Karpas-422 (cell line): ENCODE data around the gene RAB11B. TPM values are rescaled to one million over a fixed set of nuclear protein-coding genes. Genes with fewer than 3 reads are reported as not detected.

Experiments used
- DNase-seq: peaks from one replicate; pipeline ENCODE4 v3.0.0-alpha.2; 2015
- H2AFZ ChIP-seq: fragments of 200-600 bp; sonication (generic); 2 replicates; pipeline ENCODE4 v1.6.1; 2014; ENCODE audit warnings: antibody characterized with exemption, low read length, mixed read lengths
- H3K27ac ChIP-seq: fragments of 200-600 bp; sonication (generic); 2 replicates; pipeline ENCODE4 v1.5.1; 2014; ENCODE audit warnings: mild to moderate bottlenecking, low read length, moderate library complexity
- H3K27me3 ChIP-seq: fragments of 200-600 bp; sonication (generic); 2 replicates; pipeline ENCODE4 v1.6.1; 2014; ENCODE audit warnings: low read length, mixed read lengths
- H3K36me3 ChIP-seq: fragments of 200-600 bp; sonication (generic); 2 replicates; pipeline ENCODE4 v1.6.1; 2014; ENCODE audit warnings: low read length, mixed read lengths; ENCODE audit not compliant: insufficient read depth
- H3K4me1 ChIP-seq: fragments of 200-600 bp; sonication (generic); 2 replicates; pipeline ENCODE4 v1.6.1; 2014; ENCODE audit warnings: mild to moderate bottlenecking, low read length, mixed read lengths
- H3K4me2 ChIP-seq: fragments of 200-600 bp; sonication (generic); 2 replicates; pipeline ENCODE4 v1.6.1; 2014; ENCODE audit warnings: low read length, low read depth, mild to moderate bottlenecking; ENCODE audit not compliant: poor library complexity, severe bottlenecking
- H3K4me3 ChIP-seq: fragments of 200-600 bp; sonication (generic); 2 replicates; pipeline ENCODE4 v1.5.1; 2014; ENCODE audit warnings: mild to moderate bottlenecking, antibody characterized with exemption, low read length, mixed read lengths
- H3K79me2 ChIP-seq: fragments of 200-600 bp; sonication (generic); 2 replicates; pipeline ENCODE4 v1.6.1; 2014; ENCODE audit warnings: mild to moderate bottlenecking, low read length, mixed read lengths
- H3K9ac ChIP-seq: fragments of 200-600 bp; sonication (generic); 2 replicates; pipeline ENCODE4 v1.6.0; 2014; ENCODE audit warnings: low read length
- H3K9me2 ChIP-seq: fragments of 200-600 bp; sonication (generic), shearing (Covaris generic); replicated peaks from 2 replicates; pipeline ENCODE4 v1.6.0; 2014; ENCODE audit warnings: mild to moderate bottlenecking, low read length, moderate library complexity; ENCODE audit not compliant: insufficient read depth
- H3K9me3 ChIP-seq: fragments of 300-700, 200-600 bp; sonication (generic); 2 replicates; pipeline ENCODE4 v1.6.1; 2014; ENCODE audit warnings: low read length, mixed read lengths
- H4K20me1 ChIP-seq: fragments of 200-600 bp; sonication (generic); 2 replicates; pipeline ENCODE4 v1.6.1; 2014; ENCODE audit warnings: mild to moderate bottlenecking, antibody characterized with exemption, low read length, low read depth; ENCODE audit not compliant: insufficient read depth
- small RNA-seq: library from RNA; depleted of rRNA; stranded (forward); fragments of <200 nt; gene quantifications from one replicate; pipeline ENCODE3, GENCODE V24; 2014
- total RNA-seq: library from RNA; depleted of rRNA; stranded (reverse); fragments of >200 nt; shearing (Covaris generic); gene quantifications from 2 replicates; pipeline ENCODE4 v1.2.3, GENCODE V29; 2014; ENCODE audit warnings: low replicate concordance; rRNA removed

RAB11B gene
- total RNA-seq, 1 experiment from 2014 or later, result 23.7 TPM

DNA sequence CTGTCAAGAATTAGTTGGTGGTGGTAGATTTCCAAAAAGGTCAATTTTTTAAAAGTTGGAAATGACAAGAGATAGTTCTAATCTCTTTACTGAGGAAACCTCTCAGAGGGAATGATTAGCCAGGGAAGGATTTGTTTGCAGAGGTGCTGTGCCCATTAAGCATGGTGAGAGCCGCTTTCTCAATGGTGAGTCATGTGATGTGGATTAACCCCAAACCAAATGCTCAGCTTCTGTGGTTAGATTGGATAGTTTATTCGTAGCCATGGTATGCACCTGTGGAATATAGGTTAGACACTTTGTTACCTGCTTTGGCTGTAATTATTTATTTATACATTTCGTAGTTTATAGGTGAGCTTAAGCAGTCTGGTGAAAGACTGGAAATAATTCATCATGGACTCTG is 61.7 kb downstream of the RAB11B start:
- Histone ChIP-seq H3K27ac (no peak overlapping the region), H2AFZ (no peak overlapping the region), H3K4me1 (peaks cover 14% of the 10 kb centered on the region), H3K9me3 (no peaks in the 10 kb centered on the region), H3K9ac (no peak overlapping the region), H3K4me3 (no peak overlapping the region), H3K36me3 (peaks cover 35% of the 10 kb centered on the region), H3K79me2 (peaks cover 99% of the 10 kb centered on the region), H3K27me3 (no peaks in the 10 kb centered on the region), H3K9me2 (no peaks in the 10 kb centered on the region), H3K4me2 (no peak overlapping the region), H4K20me1 (peaks cover 81% of the 10 kb centered on the region)
- DNase-seq, result no peak

DNA sequence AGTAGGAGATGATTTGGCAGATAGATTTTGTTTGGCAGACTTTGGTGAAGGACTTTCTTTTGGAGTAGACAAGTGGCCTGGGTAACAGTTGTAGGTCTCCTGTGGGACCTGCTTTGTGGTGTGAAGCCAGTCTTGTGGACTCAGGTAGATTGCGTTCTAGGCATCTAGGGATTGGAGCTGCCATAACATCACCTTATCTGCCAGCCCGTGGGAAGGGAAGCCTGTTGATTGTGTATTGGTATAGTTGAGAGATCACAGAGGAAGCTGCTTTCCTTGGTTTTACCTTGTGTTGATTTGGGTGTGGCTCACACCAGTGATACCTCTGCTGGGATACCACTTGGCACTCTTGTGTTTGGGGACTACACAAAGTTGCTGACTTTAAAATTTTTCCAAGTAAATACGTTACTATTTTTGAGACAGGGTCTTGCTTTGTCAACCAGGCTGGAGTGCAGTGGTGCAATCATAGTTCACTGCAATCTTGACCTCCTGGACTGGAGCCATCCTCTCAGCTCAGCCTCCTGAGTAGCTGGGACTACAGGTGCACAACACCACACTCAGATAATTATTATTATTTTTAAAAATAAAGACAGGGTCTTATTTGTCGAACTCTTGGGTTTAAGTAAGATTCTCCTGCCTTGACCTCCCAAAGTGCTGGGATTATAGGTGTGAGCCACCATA is 62.4 kb downstream of the RAB11B start:
- H3K9me3 ChIP-seq, result no peaks in the 10 kb centered on the region
- no peaks in the 10 kb centered on the region for H3K27me3 ChIP-seq
- H3K4me2 ChIP-seq, result no peak overlapping the region
- H3K36me3 ChIP-seq, result peaks cover 35% of the 10 kb centered on the region; the same call in 1 of the 2 replicates
- no peaks in the 10 kb centered on the region for H3K9me2 ChIP-seq
- H3K27ac ChIP-seq, result no peak overlapping the region
- DNase-seq, result no peak
- peaks cover 99% of the 10 kb centered on the region for H3K79me2 ChIP-seq
- no peak overlapping the region for H3K9ac ChIP-seq
- no peak overlapping the region for H2AFZ ChIP-seq
- H3K4me1 ChIP-seq, result peaks cover 8% of the 10 kb centered on the region
- peaks cover 81% of the 10 kb centered on the region for H4K20me1 ChIP-seq
- no peak overlapping the region for H3K4me3 ChIP-seq

DNA sequence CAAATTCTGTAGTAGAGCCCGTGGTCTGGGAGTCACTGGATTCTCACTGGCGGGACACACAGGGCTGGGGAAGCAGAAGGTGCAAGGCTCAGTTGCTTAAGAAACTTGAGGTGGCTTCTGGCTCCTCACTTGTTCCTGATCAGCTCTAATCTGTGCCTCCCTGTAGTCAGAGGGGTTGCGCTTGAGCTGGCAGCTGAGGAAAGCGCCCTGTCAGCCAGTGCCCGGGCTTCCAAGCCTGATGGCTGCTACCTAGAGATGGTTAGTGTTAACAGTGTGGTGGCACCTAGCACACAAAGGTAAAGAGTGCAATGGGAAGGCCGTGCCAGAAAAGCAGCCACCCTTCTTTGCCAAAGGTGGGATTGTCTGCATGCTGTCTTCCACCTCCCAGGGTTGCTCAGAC is 63.5 kb downstream of the RAB11B start:
- peaks cover 32% of the 10 kb centered on the region; the same call in 1 of the 2 replicates for H3K36me3 ChIP-seq
- peaks cover 99% of the 10 kb centered on the region for H3K79me2 ChIP-seq
- no peak overlapping the region for H3K9ac ChIP-seq
- no peak overlapping the region for H2AFZ ChIP-seq
- H3K4me1 ChIP-seq, result peaks cover 15% of the 10 kb centered on the region
- no peaks in the 10 kb centered on the region for H3K9me2 ChIP-seq
- DNase-seq, result no peak
- H4K20me1 ChIP-seq, result peaks cover 86% of the 10 kb centered on the region
- H3K27ac ChIP-seq, result no peak overlapping the region
- no peaks in the 10 kb centered on the region for H3K9me3 ChIP-seq
- H3K4me2 ChIP-seq, result no peak overlapping the region
- H3K27me3 ChIP-seq, result no peaks in the 10 kb centered on the region
- no peak overlapping the region for H3K4me3 ChIP-seq

Small RNA genes within 50 kb of the gene (small RNA-seq; reads per million reads assigned to genes)
- not detected for gene MIR4999

Other genes with a start within 250 kb of the RAB11B start
- not detected in 2 replicates for gene FBN3, start 240.8 kb upstream of the RAB11B start, total RNA-seq
- gene CERS4, start 181.0 kb upstream of the RAB11B start, total RNA-seq, result 66.3 and 105 TPM in 2 replicates
- gene CD320, start 82.0 kb upstream of the RAB11B start, total RNA-seq, result 16.0 and 29.4 TPM in 2 replicates
- 85.1 and 94.9 TPM in 2 replicates for gene NDUFA7, start 69.0 kb upstream of the RAB11B start, total RNA-seq
- gene RPS28, start 68.9 kb upstream of the RAB11B start, total RNA-seq, result 1,155 and 2,638 TPM in 2 replicates
- 1.2 TPM in 1 of 2 replicates, not detected in the other for gene KANK3, start 47.1 kb upstream of the RAB11B start, total RNA-seq
- gene ANGPTL4, start 26.2 kb upstream of the RAB11B start, total RNA-seq, result not detected in 2 replicates
- 10.1 and 31.2 TPM in 2 replicates for gene MARCHF2, start 22.9 kb downstream of the RAB11B start, total RNA-seq
- 34.4 and 94.9 TPM in 2 replicates for gene HNRNPM, start 54.6 kb downstream of the RAB11B start, total RNA-seq
- not detected in 2 replicates for gene PRAM1, start 112.3 kb downstream of the RAB11B start, total RNA-seq
- 3.8 and 11.8 TPM in 2 replicates for gene ZNF414, start 123.8 kb downstream of the RAB11B start, total RNA-seq
- gene MYO1F, start 187.1 kb downstream of the RAB11B start, total RNA-seq, result not detected in 2 replicates
- not detected in 2 replicates for gene ADAMTS10, start 220.4 kb downstream of the RAB11B start, total RNA-seq
- not detected in 2 replicates for gene NFILZ, start 240.3 kb downstream of the RAB11B start, total RNA-seq